HEK293T (cell line): ENCODE measurements around the gene CFAP74.
A peak's percentile ranks its signal among the peaks of the same experiment; 100 is the strongest.

Experiments used
- CTCF ChIA-PET: fragments of 350-600 bp; formaldehyde crosslinking; extraction: SDS; loops from one replicate; lab custom pipeline; 2021; ENCODE audit warnings: antibody characterized with exemption, inconsistent platforms; lab: Yijun Ruan, JAX
- POLR2A ChIA-PET: fragments of 350-600 bp; formaldehyde crosslinking; extraction: SDS; loops from one replicate; lab custom pipeline; 2020; ENCODE audit warnings: antibody characterized with exemption, inconsistent platforms; lab: Yijun Ruan, JAX
- DNase-seq: peaks from one replicate; pipeline ENCODE4 v3.0.0; 2012; ENCODE audit warnings: mixed read lengths; ENCODE audit errors: extremely low spot score
- ARNT ChIP-seq: fragments of 450-650 bp; IDR thresholded peaks from 2 replicates; pipeline ENCODE4 v1.6.1; 2017; ENCODE audit warnings: mild to moderate bottlenecking
- BHLHE40 ChIP-seq: fragments of 450-650 bp; IDR thresholded peaks from 2 replicates; pipeline ENCODE4 v1.6.1; 2016; ENCODE audit warnings: mild to moderate bottlenecking, moderate library complexity, borderline replicate concordance
- CTBP1 ChIP-seq: fragments of 450-650 bp; IDR thresholded peaks from 2 replicates; pipeline ENCODE4 v1.6.1; 2016; ENCODE audit warnings: borderline replicate concordance
- ELF4 ChIP-seq: fragments of 450-650 bp; IDR thresholded peaks from 2 replicates; pipeline ENCODE4 v1.6.1; 2017; ENCODE audit warnings: antibody characterized with exemption
- FOXA1 ChIP-seq: fragments of 450-650 bp; IDR thresholded peaks from 2 replicates; pipeline ENCODE4 v1.6.1; 2016; ENCODE audit warnings: mild to moderate bottlenecking
- FOXK2 ChIP-seq: fragments of 450-650 bp; IDR thresholded peaks from 2 replicates; pipeline ENCODE4 v1.6.1; 2016; ENCODE audit warnings: mild to moderate bottlenecking
- FOXM1 ChIP-seq: fragments of 450-650 bp; IDR thresholded peaks from 2 replicates; pipeline ENCODE4 v1.6.1; 2017; ENCODE audit warnings: mild to moderate bottlenecking, borderline replicate concordance
- HDGF ChIP-seq: fragments of 450-650 bp; IDR thresholded peaks from 2 replicates; pipeline ENCODE4 v1.6.1; 2017; ENCODE audit warnings: antibody characterized with exemption, borderline replicate concordance
- L3MBTL2 ChIP-seq: fragments of 450-650 bp; conservative IDR thresholded peaks from 2 replicates; pipeline ENCODE4 v1.6.1; 2016; ENCODE audit warnings: mild to moderate bottlenecking
- LEF1 ChIP-seq: fragments of 450-650 bp; IDR thresholded peaks from 2 replicates; pipeline ENCODE4 v1.6.1; 2017; ENCODE audit warnings: mild to moderate bottlenecking, borderline replicate concordance
- NFRKB ChIP-seq: fragments of 450-650 bp; IDR thresholded peaks from 2 replicates; pipeline ENCODE4 v1.6.1; 2016; ENCODE audit warnings: mild to moderate bottlenecking, moderate library complexity
- SP1 ChIP-seq: fragments of 450-650 bp; IDR thresholded peaks from 2 replicates; pipeline ENCODE4 v1.6.1; 2017
- SUZ12 ChIP-seq: fragments of 450-650 bp; IDR thresholded peaks from 2 replicates; pipeline ENCODE4 v1.6.1; 2016; ENCODE audit warnings: mild to moderate bottlenecking
- TARDBP ChIP-seq: fragments of 450-650 bp; IDR thresholded peaks from 2 replicates; pipeline ENCODE4 v1.6.1; 2016
- ZNF384 ChIP-seq: fragments of 450-650 bp; IDR thresholded peaks from 2 replicates; pipeline ENCODE4 v1.6.1; 2016
- TF ChIP-seq, protein P1 (sequence below): fragments of 450-650 bp; IDR thresholded peaks from 2 replicates; pipeline ENCODE4 v1.6.1; 2016

Gene CFAP74

DNA sequence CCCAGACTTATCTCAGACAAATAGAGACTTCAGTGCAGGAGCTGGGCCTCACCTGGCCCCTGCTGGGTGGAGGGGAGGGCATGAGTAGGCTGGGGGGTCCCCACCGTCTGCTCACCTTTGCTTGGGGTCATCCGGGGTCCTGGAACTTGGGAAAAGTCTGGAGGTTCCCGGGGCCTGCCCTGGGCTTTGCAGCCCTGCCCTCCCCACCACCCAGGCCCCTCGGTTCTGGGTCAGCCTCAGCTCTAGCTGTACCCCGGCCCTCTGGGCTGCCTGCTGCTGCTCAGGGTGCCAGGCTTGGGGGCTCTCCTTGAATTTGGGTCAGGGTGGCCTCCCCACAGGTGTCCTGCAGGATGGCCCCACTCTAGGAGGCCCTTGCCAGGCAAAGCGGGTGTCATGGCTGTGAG, 82.1 kb downstream of the CFAP74 start:
- no peak for TF ChIP-seq TARDBP
- no peak for TF ChIP-seq HDGF
- TF ChIP-seq, protein P1, sequence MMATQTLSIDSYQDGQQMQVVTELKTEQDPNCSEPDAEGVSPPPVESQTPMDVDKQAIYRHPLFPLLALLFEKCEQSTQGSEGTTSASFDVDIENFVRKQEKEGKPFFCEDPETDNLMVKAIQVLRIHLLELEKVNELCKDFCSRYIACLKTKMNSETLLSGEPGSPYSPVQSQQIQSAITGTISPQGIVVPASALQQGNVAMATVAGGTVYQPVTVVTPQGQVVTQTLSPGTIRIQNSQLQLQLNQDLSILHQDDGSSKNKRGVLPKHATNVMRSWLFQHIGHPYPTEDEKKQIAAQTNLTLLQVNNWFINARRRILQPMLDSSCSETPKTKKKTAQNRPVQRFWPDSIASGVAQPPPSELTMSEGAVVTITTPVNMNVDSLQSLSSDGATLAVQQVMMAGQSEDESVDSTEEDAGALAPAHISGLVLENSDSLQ = no peak
- TF ChIP-seq ZNF384 = no peak
- TF ChIP-seq NFRKB = no peak
- TF ChIP-seq SUZ12 = no peak
- TF ChIP-seq CTBP1 = no peak
- TF ChIP-seq L3MBTL2 = no peak
- CTCF ChIA-PET = no interaction called here
- POLR2A ChIA-PET = no interaction called here

DNA sequence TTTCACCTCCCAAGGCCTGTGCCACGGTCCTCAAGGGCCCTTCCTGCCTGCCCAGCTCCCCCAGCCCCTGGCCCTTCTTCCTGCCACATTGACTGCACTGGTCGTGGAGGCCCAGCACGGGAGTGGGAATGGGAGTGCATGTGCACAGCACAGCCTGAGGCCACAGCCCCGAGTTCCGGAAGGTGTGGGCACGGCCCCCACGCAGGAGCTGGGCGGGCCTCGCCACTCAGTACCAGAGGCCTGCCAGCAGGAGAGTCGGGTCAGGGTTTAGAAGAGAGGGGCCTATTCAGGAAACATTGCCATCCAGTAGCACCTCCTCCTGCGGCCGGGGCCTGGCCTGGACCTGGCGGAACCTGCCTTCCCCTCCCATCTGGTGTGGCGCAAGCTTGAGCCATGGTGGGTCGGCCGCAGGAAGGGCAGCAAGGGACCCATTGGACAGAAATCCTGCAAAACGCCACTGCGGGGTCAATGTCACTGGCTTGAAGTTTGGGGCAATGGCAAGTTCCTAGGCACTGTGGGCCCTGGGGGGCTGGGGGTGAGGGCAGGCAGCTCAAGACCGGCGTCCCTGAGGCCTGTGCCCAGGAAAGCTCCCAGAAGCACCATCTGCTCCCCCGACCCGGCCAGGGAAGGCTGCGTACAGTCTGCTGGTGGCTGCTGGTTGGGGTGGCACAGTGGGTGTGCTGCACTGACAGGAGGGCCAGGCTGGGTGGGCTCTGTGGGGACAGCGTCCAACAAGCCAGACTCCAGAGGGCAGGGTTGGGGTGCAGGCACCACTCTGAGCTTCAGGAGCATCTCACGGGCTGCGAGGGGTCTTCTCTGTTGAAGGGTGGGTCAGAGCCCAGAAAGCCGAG, 82.8 kb downstream of the CFAP74 start:
- POLR2A ChIA-PET = interaction anchor here (0.8 kb wide), 1 partner anchor 11 kb away, joined by 3 read pairs; no protein-coding TSS in a partner anchor
- TF ChIP-seq ARNT = no peak
- TF ChIP-seq NFRKB = no peak
- TF ChIP-seq FOXM1 = no peak
- no peak for TF ChIP-seq HDGF
- no peak for TF ChIP-seq TARDBP
- no peak for TF ChIP-seq SP1
- TF ChIP-seq LEF1 = no peak
- no peak for TF ChIP-seq FOXK2
- no peak for TF ChIP-seq CTBP1
- TF ChIP-seq ELF4 = no peak
- no peak for TF ChIP-seq SUZ12
- no peak for TF ChIP-seq ZNF384
- TF ChIP-seq L3MBTL2 = no peak
- TF ChIP-seq, protein P1 = no peak
- no peak for TF ChIP-seq BHLHE40
- no peak for TF ChIP-seq FOXA1
- CTCF ChIA-PET = interaction anchor here (0.8 kb wide), 1 partner anchor 124 kb away, joined by 3 read pairs; no protein-coding TSS in a partner anchor
- DNase-seq = no peak

More for the DNA sequence above, 82.1 kb downstream of the CFAP74 start:
- DNase-seq = no peak

DNA sequence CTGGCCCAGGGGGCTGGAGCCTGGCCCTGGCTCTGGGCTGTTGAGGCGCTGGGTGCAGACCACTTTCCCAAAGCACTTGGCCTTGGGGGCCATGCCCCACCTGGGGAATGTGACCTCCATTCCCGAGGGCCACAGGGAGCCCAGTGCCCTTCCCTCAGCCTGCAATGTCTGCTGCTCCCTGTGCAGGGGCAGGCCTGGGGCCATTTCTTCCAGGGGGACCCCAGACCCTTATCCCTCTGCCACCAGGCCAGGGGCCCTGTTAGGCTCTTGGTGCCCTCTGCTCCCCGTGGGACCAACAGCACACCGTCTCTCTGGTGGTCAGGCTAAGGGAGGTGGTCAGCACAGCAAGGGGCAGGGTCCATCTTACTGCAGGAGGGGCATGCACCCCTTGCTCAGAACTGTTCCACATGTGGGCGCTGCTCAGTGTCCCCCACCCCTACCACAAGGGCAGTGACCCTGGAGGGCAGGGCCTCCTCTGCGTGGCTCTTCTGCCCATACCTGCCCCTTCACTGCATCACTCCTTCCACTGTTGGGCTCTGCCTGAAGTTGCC, 83.5 kb downstream of the CFAP74 start:
- no peak for DNase-seq
- POLR2A ChIA-PET = interaction anchor here (0.8 kb wide), 1 partner anchor 10 kb away, joined by 3 read pairs; no protein-coding TSS in a partner anchor
- CTCF ChIA-PET = interaction anchor here (0.8 kb wide), 1 partner anchor 124 kb away, joined by 3 read pairs; no protein-coding TSS in a partner anchor
- TF ChIP-seq CTBP1 (no peak), TARDBP (no peak), ELF4 (no peak), FOXM1 (no peak), NFRKB (no peak)
- TF ChIP-seq, protein P1 = no peak

DNA sequence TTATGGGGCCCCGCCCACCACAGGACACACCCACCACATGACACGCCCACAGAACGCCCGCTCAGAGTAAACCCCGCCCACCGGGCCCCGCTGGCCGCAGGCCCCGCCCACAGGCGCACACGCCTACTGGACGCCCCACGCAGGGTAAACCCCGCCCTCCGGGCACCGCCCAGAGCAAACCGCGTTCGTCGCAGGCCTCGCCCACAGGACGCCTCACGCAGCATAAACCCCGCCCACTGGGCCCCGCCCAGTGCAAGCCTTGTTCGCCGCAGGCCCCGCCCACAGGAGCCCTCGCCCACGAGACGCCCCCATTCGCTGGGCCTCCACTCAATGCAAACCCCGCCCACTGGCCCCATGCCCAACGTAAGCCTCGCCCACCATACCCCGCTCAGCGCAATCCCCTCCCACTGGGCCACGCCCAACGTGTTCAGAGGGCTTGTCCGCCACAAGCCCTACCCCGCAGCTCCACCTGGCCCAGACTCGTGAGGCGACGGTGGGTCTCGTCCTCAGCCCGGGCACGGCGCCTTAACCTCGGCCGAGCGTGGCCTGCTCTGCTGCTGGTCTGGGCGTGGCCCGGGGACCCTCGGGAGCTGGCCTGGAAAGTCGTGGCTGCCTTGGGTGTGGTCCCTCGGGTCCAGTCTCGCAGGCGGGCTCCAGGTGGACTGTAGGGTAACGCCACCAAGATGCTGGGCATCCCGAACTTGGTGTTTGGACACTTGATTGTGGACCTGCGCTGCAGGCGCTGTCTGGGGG, 84.1 kb downstream of the CFAP74 start:
- peak; percentile 100 for DNase-seq
- POLR2A ChIA-PET = no interaction called here
- CTCF ChIA-PET = interaction anchor here (0.7 kb wide), 1 partner anchor 22 kb away, joined by 3 read pairs; no protein-coding TSS in a partner anchor
- no peak for TF ChIP-seq CTBP1
- no peak for TF ChIP-seq SUZ12
- TF ChIP-seq, protein P1 = no peak
- no peak for TF ChIP-seq LEF1
- no peak for TF ChIP-seq ELF4
- no peak for TF ChIP-seq L3MBTL2
- no peak for TF ChIP-seq BHLHE40
- peak; percentile 86; the same call in 1 of the 2 replicates for TF ChIP-seq HDGF
- TF ChIP-seq FOXA1 = no peak
- TF ChIP-seq ZNF384 = no peak
- TF ChIP-seq SP1 = peak; percentile 71

DNA sequence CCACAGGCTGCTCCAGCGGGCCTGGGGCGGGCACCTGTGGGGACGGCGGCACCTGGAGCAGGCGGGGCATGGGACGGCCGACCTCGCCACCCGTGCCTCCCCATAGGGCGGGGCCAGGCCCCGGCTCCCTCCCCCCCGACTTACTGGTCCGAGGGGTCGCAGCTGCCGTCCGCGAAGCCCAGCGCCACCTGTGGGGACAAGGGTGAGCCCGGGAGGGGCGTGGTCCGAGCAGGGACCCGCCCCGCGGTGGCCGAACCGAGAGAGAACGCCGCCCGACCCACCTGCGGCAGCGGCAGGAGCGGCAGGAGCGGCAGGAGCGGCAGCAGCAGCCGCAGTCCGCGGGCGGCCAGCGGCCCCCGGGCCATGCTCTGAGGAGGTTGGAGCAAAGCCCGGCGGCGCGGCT, 84.7 kb downstream of the CFAP74 start, which contains the start of gene TMEM52:
Gene TMEM52 (minus strand): TSS at position 379 of the 403 bp plus-strand sequence. CDS start 14 bp downstream, at position 365.
- ChIA-PET POLR2A (no interaction called here), CTCF (interaction anchor here (0.7 kb wide), 1 partner anchor 23 kb away, joined by 3 read pairs; no protein-coding TSS in a partner anchor)
- TF ChIP-seq L3MBTL2 = no peak
- no peak for TF ChIP-seq ZNF384
- TF ChIP-seq FOXM1 = no peak
- TF ChIP-seq FOXA1 = no peak
- TF ChIP-seq SP1 = no peak
- no peak for TF ChIP-seq NFRKB
- TF ChIP-seq ARNT = no peak
- no peak for TF ChIP-seq SUZ12
- TF ChIP-seq LEF1 = no peak
- TF ChIP-seq, protein P1 = no peak
- no peak for TF ChIP-seq FOXK2
- no peak for TF ChIP-seq ELF4
- no peak for TF ChIP-seq CTBP1
- no peak for DNase-seq
